IPS DF 6.9 (cell line): ENCODE results near the gene ZNF415.

Experiments
- DNase-seq: peaks from one replicate; pipeline ENCODE4 v3.0.0-alpha.2; 2013; ENCODE audit warnings: low read depth, low spot score
- H3K27ac ChIP-seq: one replicate; pipeline ENCODE4 v1.5.1; 2013; ENCODE audit warnings: low read length, control low read depth
- H3K27me3 ChIP-seq: 2 replicates; pipeline ENCODE4 v1.6.1; 2013; ENCODE audit warnings: mild to moderate bottlenecking, low read length; ENCODE audit not compliant: control insufficient read depth, insufficient read depth
- H3K36me3 ChIP-seq: 2 replicates; pipeline ENCODE4 v1.6.1; 2013; ENCODE audit warnings: low read length; ENCODE audit not compliant: control insufficient read depth, insufficient read depth
- H3K4me1 ChIP-seq: 2 replicates; pipeline ENCODE4 v1.6.1; 2013; ENCODE audit warnings: low read length; ENCODE audit not compliant: control insufficient read depth, insufficient read depth
- H3K4me3 ChIP-seq: 2 replicates; pipeline ENCODE4 v1.5.1; 2013; ENCODE audit warnings: mild to moderate bottlenecking, low read length
- H3K9me3 ChIP-seq: 2 replicates; pipeline ENCODE4 v1.6.1; 2013; ENCODE audit warnings: low read length, inconsistent platforms; ENCODE audit not compliant: control insufficient read depth, insufficient read depth
- WGBS: extraction: QIAGEN DNeasy Blood & Tissue Kit; methylation state at CpG from one replicate; pipeline ENCODE4 v1.1.7; 2013; ENCODE audit warnings: mixed read lengths, missing lambda C conversion rate; ENCODE audit not compliant: insufficient read length, insufficient coverage; 5-methylcytosine and 5-hydroxymethylcytosine counted together

The ZNF415 gene

DNA sequence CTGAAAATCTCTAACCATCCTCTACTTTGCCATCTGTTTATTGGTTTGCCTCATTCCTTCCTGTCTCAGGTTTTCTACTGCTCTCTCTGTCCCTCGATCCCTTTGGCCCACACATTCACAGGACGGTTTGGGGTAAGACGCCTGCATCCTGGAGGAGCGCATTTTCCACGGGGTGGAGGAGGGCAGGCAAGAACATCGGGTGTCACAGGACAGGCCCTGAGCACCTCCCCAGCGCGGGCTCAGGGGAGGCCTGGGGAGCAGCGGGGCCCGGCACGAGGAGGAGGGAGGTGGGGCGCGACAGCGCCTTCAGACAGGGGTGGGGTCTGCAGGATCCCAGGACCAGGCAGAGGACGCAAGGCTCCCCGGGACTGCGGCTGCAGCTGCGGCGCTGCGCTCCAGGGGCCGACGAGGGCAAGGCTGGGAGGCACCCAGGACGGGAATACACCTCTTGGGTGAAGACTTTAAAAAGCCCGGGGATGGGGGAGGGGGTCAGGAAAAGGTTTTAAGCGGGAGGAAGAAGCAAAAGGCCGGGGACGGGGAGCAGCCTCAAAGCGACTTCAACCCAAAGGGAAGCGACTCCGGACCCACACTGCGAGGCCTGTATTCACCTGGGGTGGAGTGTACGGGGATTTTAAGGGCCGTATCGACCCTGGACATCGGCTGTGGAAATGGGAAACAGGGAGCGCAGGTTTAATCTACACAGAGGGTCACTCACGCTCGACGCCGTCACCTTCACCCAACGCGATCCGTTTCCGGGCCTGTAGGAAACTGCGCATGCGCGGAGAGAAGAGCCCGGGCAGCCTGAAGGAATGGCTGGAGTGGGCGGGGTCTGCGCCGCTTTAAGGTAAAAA, at the start of gene ZNF415:
TSS of gene ZNF415 (minus strand) at position 770 of the 851 bp plus-strand sequence. CDS start 10,234 bp downstream, outside the sequence.
- H3K27me3 ChIP-seq = no peaks in the 10 kb centered on the region; the same call in 1 of the 2 replicates
- no peak within 1 kb of the TSS for H3K27ac ChIP-seq
- DNase-seq = peak; percentile 45
- no peaks in the 10 kb centered on the region for H3K9me3 ChIP-seq
- WGBS = no CpG with 5 or more reads among the region's 51 CpGs
- H3K4me1 ChIP-seq = peaks cover 2% of the 10 kb centered on the region; the same call in 1 of the 2 replicates
- no peaks in the 10 kb centered on the region for H3K36me3 ChIP-seq
- H3K4me3 ChIP-seq = peak within 1 kb of the TSS; percentile 61; the same call in 1 of the 2 replicates

DNA sequence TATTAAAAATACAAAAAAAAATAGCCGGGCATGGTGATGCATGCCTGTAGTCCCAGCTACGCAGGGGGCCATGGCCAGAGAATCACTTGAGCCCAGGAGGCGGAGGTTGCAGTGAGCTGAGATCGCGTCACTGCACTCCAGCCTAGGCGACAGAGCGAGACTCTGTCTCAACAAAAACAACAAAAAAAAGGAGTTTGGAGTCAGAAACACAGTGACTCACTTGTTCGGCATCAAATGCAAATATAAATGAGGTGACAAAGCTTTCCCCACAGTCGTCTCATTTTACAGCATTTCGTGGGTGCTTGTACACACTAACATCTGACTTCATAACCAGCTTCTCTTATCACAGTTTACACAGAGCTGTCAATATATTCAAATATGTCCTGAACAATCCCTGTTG, 49.5 kb upstream of the ZNF415 start:
- no CpG with 5 or more reads among the region's 10 CpGs for WGBS
- Histone ChIP-seq H3K9me3 (peaks cover 2% of the 10 kb centered on the region; the same call in 1 of the 2 replicates), H3K36me3 (0 out of 2 replicates have a peak, but pooled peaks cover 2% of the 10 kb centered on the region), H3K4me3 (no peak overlapping the region), H3K27ac (no peak overlapping the region), H3K27me3 (no peaks in the 10 kb centered on the region), H3K4me1 (no peaks in the 10 kb centered on the region; the same call in 1 of the 2 replicates)
- DNase-seq = no peak

DNA sequence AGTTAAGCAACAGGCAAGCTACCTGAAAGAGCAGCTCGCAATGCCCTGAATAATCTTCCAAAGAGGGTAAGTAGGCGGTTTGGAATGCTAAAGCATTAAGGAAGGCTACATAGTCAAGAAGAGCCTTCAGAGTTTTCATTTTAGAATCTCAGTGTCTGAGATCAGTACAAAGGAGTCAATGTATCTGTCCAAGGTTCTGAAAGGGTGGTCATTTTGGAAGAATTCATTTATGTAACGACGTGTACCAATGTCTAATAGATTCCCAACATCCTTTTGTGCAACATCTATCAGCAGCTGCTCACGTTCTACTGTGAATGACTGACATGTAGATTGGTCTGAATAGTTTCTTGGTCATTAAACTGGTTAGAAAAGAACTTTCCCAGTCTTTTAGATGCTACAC, 45.3 kb upstream of the ZNF415 start:
- Histone ChIP-seq H3K27me3 (no peaks in the 10 kb centered on the region), H3K4me3 (no peak overlapping the region), H3K4me1 (no peaks in the 10 kb centered on the region; the same call in 1 of the 2 replicates), H3K27ac (no peak overlapping the region), H3K9me3 (no peaks in the 10 kb centered on the region; the same call in 1 of the 2 replicates), H3K36me3 (no peaks in the 10 kb centered on the region)
- WGBS = no CpG with 5 or more reads among the region's 5 CpGs
- no peak for DNase-seq

DNA sequence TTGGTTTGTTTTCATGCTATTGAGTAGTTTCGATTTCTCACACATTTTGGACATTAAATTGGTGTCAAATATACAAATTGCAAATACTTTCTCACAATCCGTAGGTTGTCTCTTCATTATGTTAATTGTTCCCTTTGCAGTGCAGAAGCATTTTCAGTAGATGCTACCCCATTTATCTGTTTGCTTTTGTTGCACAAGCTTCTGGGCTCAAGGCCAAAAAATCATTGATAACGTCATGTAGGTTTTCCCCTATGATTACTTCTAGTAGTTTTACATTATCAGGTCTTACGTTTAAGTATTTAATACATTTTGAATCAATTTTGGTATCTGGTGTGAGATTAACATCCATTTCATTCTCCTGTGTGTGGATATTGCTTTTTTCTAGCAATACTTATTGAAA, 40.2 kb upstream of the ZNF415 start:
- Histone ChIP-seq H3K9me3 (no peaks in the 10 kb centered on the region; the same call in 1 of the 2 replicates), H3K36me3 (no peaks in the 10 kb centered on the region)
- no CpG with 5 or more reads among the region's 4 CpGs for WGBS

DNA sequence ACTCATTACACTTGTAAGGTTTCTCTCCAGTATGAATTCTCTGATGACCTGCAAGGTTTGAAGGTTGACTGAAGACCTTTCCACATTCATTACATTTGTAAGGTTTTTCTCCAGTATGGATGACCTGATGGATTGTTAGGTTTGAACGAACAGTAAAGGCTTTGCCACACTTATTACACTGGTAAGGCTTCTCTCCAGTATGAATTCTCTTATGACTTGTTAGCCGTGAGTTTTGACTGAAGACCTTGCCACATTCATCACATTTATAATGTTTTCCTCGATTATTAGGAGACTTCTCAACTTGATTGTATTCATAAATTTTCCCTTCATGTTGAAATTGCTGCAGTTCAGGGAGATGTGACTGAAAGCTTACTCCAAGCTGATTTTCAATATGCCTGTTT, 33.0 kb upstream of the ZNF415 start:
- peaks cover 7% of the 10 kb centered on the region for H3K9me3 ChIP-seq
- H3K36me3 ChIP-seq = no peaks in the 10 kb centered on the region
- WGBS = no CpG with 5 or more reads among the region's 3 CpGs
- no peaks in the 10 kb centered on the region; the same call in 1 of the 2 replicates for H3K27me3 ChIP-seq
- H3K27ac ChIP-seq = no peak overlapping the region
- no peaks in the 10 kb centered on the region for H3K4me1 ChIP-seq
- no peak for DNase-seq
- no peak overlapping the region for H3K4me3 ChIP-seq

More for the DNA sequence above, 40.2 kb upstream of the ZNF415 start:
- Histone ChIP-seq H3K4me3 (no peak overlapping the region), H3K27ac (no peak overlapping the region), H3K27me3 (no peaks in the 10 kb centered on the region), H3K4me1 (no peaks in the 10 kb centered on the region)
- DNase-seq = no peak

DNA sequence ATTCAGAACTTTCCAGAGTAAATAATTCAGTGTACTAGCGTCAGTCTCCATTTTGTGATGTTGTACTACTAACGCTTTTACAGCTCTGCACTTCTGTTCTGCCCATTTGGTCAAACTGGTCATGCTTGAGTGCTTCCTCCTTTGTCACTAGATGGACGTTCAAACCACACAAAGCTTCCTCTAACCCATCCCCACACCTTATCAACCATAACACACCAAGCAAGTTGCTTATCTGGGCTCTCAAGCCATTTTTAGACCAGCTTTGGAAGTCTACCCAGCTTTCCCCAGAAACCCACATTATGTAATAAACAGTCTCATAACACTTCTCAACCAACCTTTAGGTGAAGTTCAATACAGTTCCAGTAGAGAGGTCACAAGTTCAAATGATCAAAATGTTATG, 28.4 kb upstream of the ZNF415 start:
- Histone ChIP-seq H3K36me3 (no peaks in the 10 kb centered on the region), H3K4me3 (no peak overlapping the region)
- no peak for DNase-seq

DNA sequence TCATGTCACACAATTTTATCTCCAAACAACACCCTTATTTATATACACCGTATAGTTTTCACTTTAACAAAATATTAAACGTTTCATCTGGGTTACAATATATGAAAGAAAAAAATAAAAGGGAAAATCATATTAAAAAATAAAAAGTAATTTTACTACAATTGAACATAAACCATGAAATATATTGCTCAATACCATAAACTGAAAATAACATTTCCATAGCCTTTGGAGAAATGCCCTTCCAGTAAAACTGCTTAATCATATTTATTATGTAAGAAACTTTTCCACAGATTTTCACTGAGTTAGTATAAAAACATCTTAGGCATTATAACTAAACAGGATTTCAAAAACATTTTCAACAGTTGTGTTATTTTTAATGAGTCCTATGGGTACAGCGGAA, 27.6 kb upstream of the ZNF415 start:
- no peak overlapping the region for H3K27ac ChIP-seq
- no peaks in the 10 kb centered on the region for H3K4me1 ChIP-seq
- no peaks in the 10 kb centered on the region for H3K27me3 ChIP-seq
- no peak overlapping the region for H3K4me3 ChIP-seq
- H3K36me3 ChIP-seq = no peaks in the 10 kb centered on the region
- H3K9me3 ChIP-seq = peaks cover 4% of the 10 kb centered on the region
- 100% methylated on average over 2 of the region's 3 CpGs for WGBS
- DNase-seq = no peak

More for the DNA sequence above, 28.4 kb upstream of the ZNF415 start:
- H3K27me3 ChIP-seq = no peaks in the 10 kb centered on the region; the same call in 1 of the 2 replicates
- peaks cover 7% of the 10 kb centered on the region for H3K9me3 ChIP-seq
- WGBS = no CpG with 5 or more reads among the region's 3 CpGs
- no peaks in the 10 kb centered on the region for H3K4me1 ChIP-seq
- no peak overlapping the region for H3K27ac ChIP-seq

DNA sequence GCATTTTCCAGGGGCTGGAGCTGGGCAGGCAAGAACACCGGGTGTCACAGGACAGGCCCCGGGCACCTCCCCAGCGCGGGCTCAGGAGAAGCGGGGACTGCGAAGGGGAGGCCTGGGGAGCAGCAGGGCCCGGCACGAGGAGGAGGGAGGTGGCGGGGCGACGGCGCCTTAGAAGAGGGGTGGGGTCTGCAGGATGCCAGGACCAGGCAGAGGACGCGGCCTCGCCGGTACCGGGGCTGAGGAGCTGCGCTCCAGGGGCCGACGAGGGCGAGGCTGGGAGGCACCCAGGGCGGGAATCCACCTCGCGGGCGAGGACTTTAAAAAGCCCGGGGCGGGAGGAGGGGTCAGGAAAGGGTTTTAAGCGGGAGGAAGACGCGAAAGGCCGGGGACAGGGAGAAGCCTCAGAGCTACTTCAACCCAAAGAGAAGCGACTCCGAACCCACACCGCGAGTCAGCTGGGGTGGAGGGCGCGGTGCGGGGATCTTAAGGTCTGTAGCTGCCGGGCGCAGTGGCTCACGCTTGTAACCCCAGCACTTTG, 25.5 kb upstream of the ZNF415 start:
- Histone ChIP-seq H3K27me3 (no peaks in the 10 kb centered on the region), H3K9me3 (no peaks in the 10 kb centered on the region), H3K36me3 (no peaks in the 10 kb centered on the region), H3K4me3 (peak overlapping the region; percentile 48; the same call in 1 of the 2 replicates), H3K27ac (no peak overlapping the region), H3K4me1 (no peaks in the 10 kb centered on the region)
- DNase-seq = no peak
- WGBS = no CpG with 5 or more reads among the region's 41 CpGs

DNA sequence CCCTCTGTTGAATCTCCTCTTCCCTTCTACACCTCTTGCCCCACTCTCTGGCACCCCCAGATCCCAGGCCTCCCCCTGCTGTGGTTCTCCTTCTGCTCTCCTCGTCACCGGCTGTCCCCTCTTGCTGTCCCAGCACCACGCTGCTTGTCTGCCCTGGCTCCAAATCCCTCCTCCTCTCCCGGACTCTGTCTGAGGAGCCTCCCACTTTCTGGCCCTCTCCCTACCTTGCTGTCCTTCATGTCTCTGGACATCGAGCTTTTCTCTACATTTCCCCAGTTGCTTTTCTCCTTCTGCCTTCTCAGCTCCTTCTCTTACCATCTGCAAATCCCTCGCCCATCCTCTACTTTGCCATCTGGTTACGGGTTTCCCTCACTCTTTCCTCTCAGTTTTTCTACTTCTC, 24.9 kb upstream of the ZNF415 start:
- Histone ChIP-seq H3K36me3 (no peaks in the 10 kb centered on the region), H3K4me1 (no peaks in the 10 kb centered on the region), H3K4me3 (peak overlapping the region; percentile 48; the same call in 1 of the 2 replicates), H3K27ac (no peak overlapping the region), H3K9me3 (no peaks in the 10 kb centered on the region), H3K27me3 (no peaks in the 10 kb centered on the region)
- no peak for DNase-seq
- WGBS = no CpG with 5 or more reads among the region's 7 CpGs

DNA sequence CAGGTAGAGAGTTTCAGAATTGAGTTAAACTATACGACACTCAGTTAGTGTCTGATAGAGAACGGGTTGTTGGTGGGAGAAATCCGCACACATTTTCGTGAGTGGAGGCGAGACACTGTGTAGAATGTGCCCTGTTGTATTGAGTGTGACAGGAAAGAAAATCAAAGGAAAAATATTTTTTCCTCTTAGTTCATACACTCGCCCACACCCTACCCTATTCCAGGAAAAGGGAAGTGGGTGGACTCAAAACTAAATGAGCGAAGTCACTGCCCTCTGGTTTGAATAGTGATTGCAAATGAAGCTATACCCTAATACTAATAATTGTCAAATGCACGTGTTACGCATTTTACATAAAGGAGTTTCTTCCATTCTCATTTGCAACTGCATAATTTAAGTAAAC, 24.1 kb upstream of the ZNF415 start:
- Histone ChIP-seq H3K36me3 (no peaks in the 10 kb centered on the region), H3K9me3 (no peaks in the 10 kb centered on the region), H3K27me3 (no peaks in the 10 kb centered on the region), H3K4me3 (no peak overlapping the region), H3K27ac (no peak overlapping the region), H3K4me1 (no peaks in the 10 kb centered on the region)
- DNase-seq = no peak
- no CpG with 5 or more reads among the region's 9 CpGs for WGBS
